PFSK-1 (cell line): ENCODE results near the gene LHB.

Experiments
- FOXP2 ChIP-seq: optimal IDR thresholded peaks from 2 replicates; pipeline ENCODE3; 2011; ENCODE audit warnings: borderline replicate concordance, control low read depth, inconsistent platforms; ENCODE audit not compliant: insufficient read depth; ENCODE audit errors: extremely low read length, extremely low read depth
- POLR2AphosphoS5 ChIP-seq: IDR thresholded peaks from 2 replicates; pipeline ENCODE4 v1.6.1; 2012; ENCODE audit warnings: low read depth, mild to moderate bottlenecking, control low read depth, low read length, moderate library complexity
- SIN3A ChIP-seq: IDR thresholded peaks from 2 replicates; pipeline ENCODE4 v1.6.1; 2012; ENCODE audit warnings: mild to moderate bottlenecking, low read length, moderate library complexity, borderline replicate concordance; ENCODE audit not compliant: insufficient read depth
- TAF1 ChIP-seq: IDR thresholded peaks from 2 replicates; pipeline ENCODE4 v1.6.1; 2012; ENCODE audit warnings: low read length, control low read depth, borderline replicate concordance; ENCODE audit not compliant: insufficient read depth
- TF ChIP-seq, protein P1 (sequence below), 2 experiments: IDR thresholded peaks; 2 replicates each; pipeline versions ENCODE4 v1.6.1 to v1.8.0; 2011 to 2012; ENCODE audit warnings: low read depth in 2 of 2, low read length in 2 of 2, control low read depth in 1 of 2, inconsistent platforms in 1 of 2, mild to moderate bottlenecking in 1 of 2, moderate library complexity in 1 of 2; ENCODE audit not compliant: insufficient read depth in 1 of 2

LHB gene

GRCh38 chr19:48985711-48986110 lies 31.2 kb downstream of the LHB start:
- TF ChIP-seq TAF1 (no peak), POLR2AphosphoS5 (no peak), FOXP2 (no peak), SIN3A (no peak)
- TF ChIP-seq, protein P1, sequence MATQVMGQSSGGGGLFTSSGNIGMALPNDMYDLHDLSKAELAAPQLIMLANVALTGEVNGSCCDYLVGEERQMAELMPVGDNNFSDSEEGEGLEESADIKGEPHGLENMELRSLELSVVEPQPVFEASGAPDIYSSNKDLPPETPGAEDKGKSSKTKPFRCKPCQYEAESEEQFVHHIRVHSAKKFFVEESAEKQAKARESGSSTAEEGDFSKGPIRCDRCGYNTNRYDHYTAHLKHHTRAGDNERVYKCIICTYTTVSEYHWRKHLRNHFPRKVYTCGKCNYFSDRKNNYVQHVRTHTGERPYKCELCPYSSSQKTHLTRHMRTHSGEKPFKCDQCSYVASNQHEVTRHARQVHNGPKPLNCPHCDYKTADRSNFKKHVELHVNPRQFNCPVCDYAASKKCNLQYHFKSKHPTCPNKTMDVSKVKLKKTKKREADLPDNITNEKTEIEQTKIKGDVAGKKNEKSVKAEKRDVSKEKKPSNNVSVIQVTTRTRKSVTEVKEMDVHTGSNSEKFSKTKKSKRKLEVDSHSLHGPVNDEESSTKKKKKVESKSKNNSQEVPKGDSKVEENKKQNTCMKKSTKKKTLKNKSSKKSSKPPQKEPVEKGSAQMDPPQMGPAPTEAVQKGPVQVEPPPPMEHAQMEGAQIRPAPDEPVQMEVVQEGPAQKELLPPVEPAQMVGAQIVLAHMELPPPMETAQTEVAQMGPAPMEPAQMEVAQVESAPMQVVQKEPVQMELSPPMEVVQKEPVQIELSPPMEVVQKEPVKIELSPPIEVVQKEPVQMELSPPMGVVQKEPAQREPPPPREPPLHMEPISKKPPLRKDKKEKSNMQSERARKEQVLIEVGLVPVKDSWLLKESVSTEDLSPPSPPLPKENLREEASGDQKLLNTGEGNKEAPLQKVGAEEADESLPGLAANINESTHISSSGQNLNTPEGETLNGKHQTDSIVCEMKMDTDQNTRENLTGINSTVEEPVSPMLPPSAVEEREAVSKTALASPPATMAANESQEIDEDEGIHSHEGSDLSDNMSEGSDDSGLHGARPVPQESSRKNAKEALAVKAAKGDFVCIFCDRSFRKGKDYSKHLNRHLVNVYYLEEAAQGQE (IDR thresholded peaks at IDR 0.05; ENCODE audit: insufficient read depth in 1 of 2, low read depth in 2 of 2, low read length in 2 of 2) = no peak

GRCh38 chr19:48982280-48982679 lies 34.6 kb downstream of the LHB start:
- TF ChIP-seq FOXP2 = no peak
- TF ChIP-seq TAF1 = no peak
- TF ChIP-seq POLR2AphosphoS5 = no peak
- no peak for TF ChIP-seq SIN3A
- TF ChIP-seq, protein P1 (IDR thresholded peaks at IDR 0.05; ENCODE audit: insufficient read depth in 1 of 2, low read depth in 2 of 2, low read length in 2 of 2) = no peak

DNA sequence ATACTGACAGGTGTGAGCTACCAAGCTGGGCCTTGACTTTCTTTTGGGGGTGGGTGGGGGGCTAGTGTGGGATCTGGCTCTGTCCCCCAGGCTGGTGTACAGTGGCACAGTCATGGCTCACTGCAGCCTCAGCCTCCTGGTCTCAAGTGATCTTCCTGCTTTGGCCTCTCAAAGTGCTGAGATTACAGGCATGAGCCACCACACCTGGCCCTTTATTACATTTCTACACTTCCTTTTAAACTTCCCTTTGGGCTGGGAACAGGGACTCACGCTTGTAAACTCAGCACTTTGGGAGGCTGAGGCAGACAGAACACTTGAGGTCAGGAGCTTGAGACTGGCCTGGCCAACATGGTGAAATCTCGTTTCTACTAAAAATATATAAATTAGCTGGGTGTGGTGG lies 39.8 kb downstream of the LHB start:
- TF ChIP-seq POLR2AphosphoS5 (no peak), SIN3A (no peak), TAF1 (no peak), FOXP2 (no peak)
- TF ChIP-seq, protein P1 (IDR thresholded peaks at IDR 0.05; ENCODE audit: insufficient read depth in 1 of 2, low read depth in 2 of 2, low read length in 2 of 2) = no peak

- TF ChIP-seq SIN3A (no peak), FOXP2 (no peak), TAF1 (no peak), POLR2AphosphoS5 (no peak)
- TF ChIP-seq, protein P1 (IDR thresholded peaks at IDR 0.05; ENCODE audit: insufficient read depth in 1 of 2, low read depth in 2 of 2, low read length in 2 of 2) = no peak
These were observed 40.7 kb downstream of the LHB start for GRCh38 chr19:48975947-48976847.
